ENCODE results near the gene SLC50A1.

SLC50A1 gene

DNA sequence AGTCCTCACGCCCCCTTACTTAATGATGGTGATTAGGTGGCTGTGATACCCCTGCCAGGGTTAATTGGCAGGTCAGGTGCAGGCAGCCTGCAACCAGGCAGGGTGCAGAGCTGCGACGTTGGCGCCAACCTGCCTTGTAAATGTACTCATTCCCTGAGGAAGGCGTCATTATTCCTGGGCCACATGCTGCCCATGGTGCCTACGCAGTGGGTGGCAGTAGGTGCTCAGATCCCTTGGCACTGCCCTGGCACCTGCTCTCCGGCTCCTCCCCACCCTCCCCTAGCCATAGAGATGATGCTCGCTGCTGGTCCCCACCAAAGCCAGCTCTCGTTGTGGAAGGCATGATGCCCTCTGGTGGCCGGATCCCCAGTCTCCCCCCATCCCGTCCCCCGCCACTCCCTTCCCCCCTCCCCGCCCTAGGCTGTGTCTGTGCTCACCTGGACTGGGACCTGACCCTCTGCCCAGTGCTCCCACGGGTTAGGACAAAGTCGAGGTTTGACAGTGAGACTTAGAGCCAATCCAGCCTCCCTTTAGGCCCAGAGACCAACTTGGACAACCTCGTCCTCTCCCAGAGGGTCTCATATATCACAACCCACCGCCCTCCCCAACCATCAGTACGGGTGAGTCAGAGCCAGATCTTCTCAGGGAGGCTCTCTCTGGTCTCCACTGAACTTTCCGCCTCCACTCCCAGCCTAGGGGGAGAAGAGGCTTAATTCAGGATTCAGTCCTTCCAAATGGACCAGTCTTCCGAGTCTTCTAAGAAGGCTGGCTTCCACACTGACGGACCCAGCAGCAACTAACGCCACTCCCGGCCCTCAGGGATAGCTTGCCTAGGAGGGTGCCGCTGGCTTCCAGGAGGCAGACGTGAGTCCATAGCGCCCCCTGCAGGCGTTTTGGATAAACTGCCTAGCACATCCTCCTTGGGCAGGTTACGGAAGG lies 31.8 kb downstream of the SLC50A1 start (continued):
- TF ChIP-seq PATZ1 (tag by site-specific recombination; IDR thresholded peaks at IDR 0.05) (peak; percentile 70), ZBTB17 (tag by site-specific recombination; IDR thresholded peaks at IDR 0.05) (peak; percentile 71), ZBTB48 (tag by site-specific recombination; IDR thresholded peaks at IDR 0.05) (peak; percentile 79), ZNF521 (tag by site-specific recombination; IDR thresholded peaks at IDR 0.05) (no peak), ZNF707 (tag by site-specific recombination; IDR thresholded peaks at IDR 0.05) (no peak), ZNF670 (tag by site-specific recombination; IDR thresholded peaks at IDR 0.05; ENCODE audit: low read depth) (no peak), TRIM28 (IDR thresholded peaks at IDR 0.05; ENCODE audit: borderline replicate concordance, low read length) (no peak), ZBTB8A (tag by site-specific recombination; IDR thresholded peaks at IDR 0.05) (peak; percentile 16; the same call in 1 of the 2 replicates), ZNF692 (tag by site-specific recombination; IDR thresholded peaks at IDR 0.05) (peak; percentile 47; the same call in 1 of the 2 replicates), ZNF660 (tag by site-specific recombination; IDR thresholded peaks at IDR 0.05) (peak; percentile 89), ZXDB (tag by site-specific recombination; IDR thresholded peaks at IDR 0.05) (no peak), ZNF394 (tag by site-specific recombination; IDR thresholded peaks at IDR 0.05; ENCODE audit: borderline replicate concordance) (peak; percentile 39; the same call in 1 of the 2 replicates), ZNF335 (tag by site-specific recombination; conservative IDR thresholded peaks at IDR 0.05) (peak; percentile 80), GLIS1 (tag by site-specific recombination; IDR thresholded peaks at IDR 0.05) (peak; percentile 80), KLF8 (tag by site-specific recombination; IDR thresholded peaks at IDR 0.05) (peak; percentile 75; the same call in 1 of the 2 replicates), KLF7 (tag by site-specific recombination; IDR thresholded peaks at IDR 0.05; ENCODE audit: borderline replicate concordance) (0 out of 2 replicates have a peak, but pooled peaks have one; percentile 7), ZSCAN30 (tag by site-specific recombination; IDR thresholded peaks at IDR 0.05) (peak; percentile 85), SP7 (tag by site-specific recombination; IDR thresholded peaks at IDR 0.05) (peak; percentile 54), ZFP69B (tag by site-specific recombination; IDR thresholded peaks at IDR 0.05) (0 out of 2 replicates have a peak, but pooled peaks have one; percentile 38), ZNF558 (tag by site-specific recombination; IDR thresholded peaks at IDR 0.05) (peak; percentile 25; the same call in 1 of the 2 replicates), ZNF830 (tag by site-specific recombination; IDR thresholded peaks at IDR 0.05; ENCODE audit: low read depth) (no peak), ZNF2 (tag by site-specific recombination; IDR thresholded peaks at IDR 0.05) (peak; percentile 90; the same call in 1 of the 2 replicates)
- TF ChIP-seq, protein P1, sequence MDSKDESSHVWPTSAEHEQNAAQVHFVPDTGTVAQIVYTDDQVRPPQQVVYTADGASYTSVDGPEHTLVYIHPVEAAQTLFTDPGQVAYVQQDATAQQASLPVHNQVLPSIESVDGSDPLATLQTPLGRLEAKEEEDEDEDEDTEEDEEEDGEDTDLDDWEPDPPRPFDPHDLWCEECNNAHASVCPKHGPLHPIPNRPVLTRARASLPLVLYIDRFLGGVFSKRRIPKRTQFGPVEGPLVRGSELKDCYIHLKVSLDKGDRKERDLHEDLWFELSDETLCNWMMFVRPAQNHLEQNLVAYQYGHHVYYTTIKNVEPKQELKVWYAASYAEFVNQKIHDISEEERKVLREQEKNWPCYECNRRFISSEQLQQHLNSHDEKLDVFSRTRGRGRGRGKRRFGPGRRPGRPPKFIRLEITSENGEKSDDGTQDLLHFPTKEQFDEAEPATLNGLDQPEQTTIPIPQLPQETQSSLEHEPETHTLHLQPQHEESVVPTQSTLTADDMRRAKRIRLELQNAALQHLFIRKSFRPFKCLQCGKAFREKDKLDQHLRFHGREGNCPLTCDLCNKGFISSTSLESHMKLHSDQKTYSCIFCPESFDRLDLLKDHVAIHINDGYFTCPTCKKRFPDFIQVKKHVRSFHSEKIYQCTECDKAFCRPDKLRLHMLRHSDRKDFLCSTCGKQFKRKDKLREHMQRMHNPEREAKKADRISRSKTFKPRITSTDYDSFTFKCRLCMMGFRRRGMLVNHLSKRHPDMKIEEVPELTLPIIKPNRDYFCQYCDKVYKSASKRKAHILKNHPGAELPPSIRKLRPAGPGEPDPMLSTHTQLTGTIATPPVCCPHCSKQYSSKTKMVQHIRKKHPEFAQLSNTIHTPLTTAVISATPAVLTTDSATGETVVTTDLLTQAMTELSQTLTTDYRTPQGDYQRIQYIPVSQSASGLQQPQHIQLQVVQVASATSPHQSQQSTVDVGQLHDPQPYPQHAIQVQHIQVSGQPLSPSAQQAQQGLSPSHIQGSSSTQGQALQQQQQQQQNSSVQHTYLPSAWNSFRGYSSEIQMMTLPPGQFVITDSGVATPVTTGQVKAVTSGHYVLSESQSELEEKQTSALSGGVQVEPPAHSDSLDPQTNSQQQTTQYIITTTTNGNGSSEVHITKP (tag by site-specific recombination; IDR thresholded peaks at IDR 0.05): peak; percentile 78
- TF ChIP-seq, protein P2, sequence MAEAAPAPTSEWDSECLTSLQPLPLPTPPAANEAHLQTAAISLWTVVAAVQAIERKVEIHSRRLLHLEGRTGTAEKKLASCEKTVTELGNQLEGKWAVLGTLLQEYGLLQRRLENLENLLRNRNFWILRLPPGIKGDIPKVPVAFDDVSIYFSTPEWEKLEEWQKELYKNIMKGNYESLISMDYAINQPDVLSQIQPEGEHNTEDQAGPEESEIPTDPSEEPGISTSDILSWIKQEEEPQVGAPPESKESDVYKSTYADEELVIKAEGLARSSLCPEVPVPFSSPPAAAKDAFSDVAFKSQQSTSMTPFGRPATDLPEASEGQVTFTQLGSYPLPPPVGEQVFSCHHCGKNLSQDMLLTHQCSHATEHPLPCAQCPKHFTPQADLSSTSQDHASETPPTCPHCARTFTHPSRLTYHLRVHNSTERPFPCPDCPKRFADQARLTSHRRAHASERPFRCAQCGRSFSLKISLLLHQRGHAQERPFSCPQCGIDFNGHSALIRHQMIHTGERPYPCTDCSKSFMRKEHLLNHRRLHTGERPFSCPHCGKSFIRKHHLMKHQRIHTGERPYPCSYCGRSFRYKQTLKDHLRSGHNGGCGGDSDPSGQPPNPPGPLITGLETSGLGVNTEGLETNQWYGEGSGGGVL (tag by site-specific recombination; IDR thresholded peaks at IDR 0.05): 0 out of 2 replicates have a peak, but pooled peaks have one; percentile 27
- TF ChIP-seq, protein P3, sequence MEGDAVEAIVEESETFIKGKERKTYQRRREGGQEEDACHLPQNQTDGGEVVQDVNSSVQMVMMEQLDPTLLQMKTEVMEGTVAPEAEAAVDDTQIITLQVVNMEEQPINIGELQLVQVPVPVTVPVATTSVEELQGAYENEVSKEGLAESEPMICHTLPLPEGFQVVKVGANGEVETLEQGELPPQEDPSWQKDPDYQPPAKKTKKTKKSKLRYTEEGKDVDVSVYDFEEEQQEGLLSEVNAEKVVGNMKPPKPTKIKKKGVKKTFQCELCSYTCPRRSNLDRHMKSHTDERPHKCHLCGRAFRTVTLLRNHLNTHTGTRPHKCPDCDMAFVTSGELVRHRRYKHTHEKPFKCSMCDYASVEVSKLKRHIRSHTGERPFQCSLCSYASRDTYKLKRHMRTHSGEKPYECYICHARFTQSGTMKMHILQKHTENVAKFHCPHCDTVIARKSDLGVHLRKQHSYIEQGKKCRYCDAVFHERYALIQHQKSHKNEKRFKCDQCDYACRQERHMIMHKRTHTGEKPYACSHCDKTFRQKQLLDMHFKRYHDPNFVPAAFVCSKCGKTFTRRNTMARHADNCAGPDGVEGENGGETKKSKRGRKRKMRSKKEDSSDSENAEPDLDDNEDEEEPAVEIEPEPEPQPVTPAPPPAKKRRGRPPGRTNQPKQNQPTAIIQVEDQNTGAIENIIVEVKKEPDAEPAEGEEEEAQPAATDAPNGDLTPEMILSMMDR (tag by site-specific recombination; IDR thresholded peaks at IDR 0.05): peak; percentile 92
- TF ChIP-seq, protein P4, sequence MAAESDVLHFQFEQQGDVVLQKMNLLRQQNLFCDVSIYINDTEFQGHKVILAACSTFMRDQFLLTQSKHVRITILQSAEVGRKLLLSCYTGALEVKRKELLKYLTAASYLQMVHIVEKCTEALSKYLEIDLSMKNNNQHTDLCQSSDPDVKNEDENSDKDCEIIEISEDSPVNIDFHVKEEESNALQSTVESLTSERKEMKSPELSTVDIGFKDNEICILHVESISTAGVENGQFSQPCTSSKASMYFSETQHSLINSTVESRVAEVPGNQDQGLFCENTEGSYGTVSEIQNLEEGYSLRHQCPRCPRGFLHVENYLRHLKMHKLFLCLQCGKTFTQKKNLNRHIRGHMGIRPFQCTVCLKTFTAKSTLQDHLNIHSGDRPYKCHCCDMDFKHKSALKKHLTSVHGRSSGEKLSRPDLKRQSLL (tag by site-specific recombination; IDR thresholded peaks at IDR 0.05): no peak

Data from HEK293 (cell line).